NCI-H2081 (cell line): ENCODE measurements around the gene CNTLN.
"Not testable (repeated sequence)": the region's sequence is repeated elsewhere in the genome, so short reads cannot be mapped to it uniquely, and the experiment has no call there.

Experiments
- DNase-seq, 2 experiments: peaks; one replicate each; lab custom pipeline; 2025; lab: John Stamatoyannopoulos, UW

CNTLN gene

DNA sequence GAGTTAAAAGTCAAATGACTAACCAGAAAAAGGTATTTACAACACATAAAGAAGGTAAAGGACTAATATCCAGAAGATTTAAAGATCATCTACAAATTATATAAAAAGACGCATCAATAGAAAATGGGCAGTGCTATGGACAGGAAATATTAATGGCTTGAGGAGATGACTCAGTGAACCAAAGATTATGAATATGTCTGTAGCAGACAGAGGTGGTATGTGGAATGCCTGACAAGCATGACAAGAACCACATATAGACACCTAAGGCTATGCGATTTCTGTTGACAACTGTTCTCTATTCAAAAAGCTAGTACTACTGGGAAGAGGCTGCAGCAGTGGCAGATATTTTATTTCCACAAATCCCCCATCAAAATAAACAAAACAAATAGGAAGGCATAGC is 267.0 kb downstream of the CNTLN start:
- DNase-seq = no peak

- DNase-seq = peak; percentile 7 to 12
Observed at GRCh38 chr9:17402309-17402708, 267.5 kb downstream of the CNTLN start.

DNA sequence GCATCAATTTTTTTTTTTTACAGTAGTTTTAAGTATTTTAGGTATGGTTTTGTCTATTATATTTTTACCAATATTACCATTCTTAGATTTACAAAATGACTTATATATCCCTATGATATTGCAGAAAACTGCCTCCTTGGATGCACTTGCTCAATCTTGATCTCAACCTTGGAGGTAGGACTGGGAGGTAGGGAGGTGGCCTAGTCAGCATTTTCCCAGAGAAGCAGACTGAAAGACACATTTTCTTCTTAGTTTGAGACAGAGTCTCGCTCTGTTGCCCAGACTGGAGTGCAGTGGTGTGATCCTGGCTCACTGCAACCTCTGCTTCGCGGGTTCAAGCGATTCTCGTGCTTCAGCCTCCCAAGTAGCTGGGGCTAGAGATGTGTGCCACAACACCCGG is 268.7 kb downstream of the CNTLN start:
- DNase-seq = no peak

- DNase-seq = no peak
Observed at GRCh38 chr9:17414986-17415385, 280.1 kb downstream of the CNTLN start.

GRCh38 chr9:17422994-17423680 is 288.3 kb downstream of the CNTLN start:
- peak in 1 of 2 experiments; percentile 39 for DNase-seq

- DNase-seq = no peak
Observed at GRCh38 chr9:17423681-17424011, 288.8 kb downstream of the CNTLN start.

- DNase-seq = no peak
Observed at GRCh38 chr9:17425384-17425783, 290.5 kb downstream of the CNTLN start.

DNA sequence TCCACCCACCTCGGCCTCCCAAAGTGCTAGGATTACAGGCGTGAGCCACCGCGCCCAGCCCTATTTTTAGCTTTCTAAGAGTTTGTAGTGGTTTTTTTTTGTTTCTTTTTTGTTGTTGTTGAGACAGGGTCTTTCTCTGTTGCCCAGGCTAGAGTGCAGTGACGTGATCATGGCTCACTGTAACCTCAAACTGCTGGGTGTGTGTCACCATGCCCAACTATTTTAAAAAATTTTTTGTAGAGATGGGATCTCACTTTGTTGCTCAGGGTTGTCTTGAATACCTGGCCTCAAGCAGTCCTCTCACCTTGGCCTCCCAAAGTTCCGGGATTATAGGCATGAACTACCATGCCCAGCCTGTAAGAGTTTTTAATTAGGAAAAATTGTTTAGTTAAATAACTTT is 298.7 kb downstream of the CNTLN start:
- no peak for DNase-seq

GRCh38 chr9:17436854-17437253 is 302.0 kb downstream of the CNTLN start:
- no peak for DNase-seq

DNA sequence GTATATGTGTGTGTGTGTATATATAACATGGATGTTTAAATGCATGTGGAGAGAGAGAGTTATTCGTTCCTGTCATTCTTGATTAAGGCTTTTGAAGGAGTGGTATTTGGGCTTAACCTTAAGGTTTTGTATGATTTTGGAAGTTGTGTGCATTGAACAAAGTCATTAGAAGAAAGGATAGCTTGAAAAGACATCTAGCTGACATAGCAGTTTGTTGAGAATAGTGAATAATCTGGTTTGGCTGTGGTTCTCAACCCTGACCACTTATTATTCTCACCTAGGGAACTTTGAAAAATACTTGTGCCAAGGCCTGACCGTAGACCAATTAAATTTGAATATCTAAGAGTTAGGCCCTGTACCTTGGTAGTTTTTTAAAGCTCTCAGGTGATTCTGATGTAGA is 303.0 kb downstream of the CNTLN start:
- DNase-seq = no peak

- not testable (repeated sequence) for DNase-seq
Observed at GRCh38 chr9:17445126-17445525, 310.3 kb downstream of the CNTLN start.

DNA sequence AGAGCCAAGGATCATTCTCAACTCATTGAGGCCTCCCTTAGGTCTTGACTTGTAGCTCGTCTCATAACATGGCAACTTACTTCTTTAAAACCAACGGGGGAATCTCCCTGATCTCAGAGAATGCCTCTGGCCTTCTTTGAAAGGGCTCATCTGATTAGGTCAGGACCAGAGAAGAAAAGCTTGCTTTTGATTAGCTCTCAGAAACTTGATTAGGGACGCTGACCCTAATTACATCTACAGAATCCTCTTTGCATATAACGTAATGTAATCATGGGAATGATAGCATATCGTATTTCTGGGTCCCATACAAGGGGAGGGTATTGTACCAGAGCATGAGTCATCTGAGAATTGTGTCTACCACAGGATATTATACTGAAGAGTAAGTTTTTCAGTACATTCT is 318.9 kb downstream of the CNTLN start:
- DNase-seq = no peak

GRCh38 chr9:17462869-17463464 is 328.1 kb downstream of the CNTLN start:
- DNase-seq = peak; percentile 66 to 69

DNA sequence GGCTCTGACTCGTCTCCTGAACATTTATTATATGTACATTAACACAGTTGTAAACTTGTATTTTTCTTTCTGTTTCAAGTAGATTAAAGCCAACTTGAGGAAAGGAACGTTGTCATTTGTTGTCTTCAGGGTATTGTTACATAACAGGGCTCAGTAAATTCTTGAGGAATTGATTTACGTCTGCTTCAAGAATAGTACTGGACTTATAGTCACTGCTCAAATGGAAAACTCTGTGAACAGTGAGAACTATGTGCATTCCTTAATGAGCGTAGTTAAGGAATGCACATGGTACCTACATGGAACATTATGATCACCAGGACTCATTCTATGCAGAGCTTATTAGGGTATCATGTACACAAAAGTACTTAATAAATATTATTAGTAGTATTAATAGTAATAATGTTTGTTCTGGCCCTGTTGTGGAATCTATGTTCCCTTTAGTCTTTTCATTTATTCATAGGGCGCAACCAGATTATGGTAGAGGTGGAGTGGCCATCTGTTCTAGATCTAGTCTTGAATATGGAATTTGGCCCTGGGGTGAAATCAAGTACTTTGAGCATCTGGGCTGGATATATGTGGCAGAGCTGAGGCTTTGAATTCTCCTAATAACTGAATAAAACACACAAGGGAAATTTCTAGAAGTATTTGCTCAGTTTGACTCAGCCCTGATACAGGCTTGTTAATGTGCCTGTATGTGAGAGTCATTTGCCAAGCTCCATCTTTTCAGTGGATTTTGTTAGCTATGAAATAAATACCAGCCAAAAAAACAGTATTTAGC is 335.4 kb downstream of the CNTLN start:
- DNase-seq = no peak

DNA sequence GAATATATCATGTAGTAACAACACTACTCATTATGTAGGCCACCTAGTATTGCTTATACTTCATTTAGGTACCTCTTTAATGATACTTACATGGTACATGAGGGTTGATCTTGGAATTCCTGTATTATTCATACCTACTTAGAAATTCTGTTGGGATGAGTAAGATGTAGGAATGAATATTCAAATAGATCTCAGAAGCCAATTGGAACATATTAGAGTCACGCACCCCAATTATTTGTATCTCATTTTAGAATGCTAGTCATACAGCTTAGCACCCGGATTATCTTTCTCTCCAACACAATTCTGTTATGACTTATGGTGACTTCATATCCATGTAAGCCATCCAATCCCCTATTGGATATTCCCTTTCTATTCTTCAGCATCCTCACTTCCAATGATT is 337.3 kb downstream of the CNTLN start:
- no peak for DNase-seq

GRCh38 chr9:17476401-17476800 is 341.6 kb downstream of the CNTLN start:
- DNase-seq = no peak

GRCh38 chr9:17477816-17478215 is 343.0 kb downstream of the CNTLN start:
- no peak for DNase-seq

- DNase-seq = no peak
Observed at GRCh38 chr9:17480966-17481365, 346.1 kb downstream of the CNTLN start.

GRCh38 chr9:17481565-17481964 is 346.7 kb downstream of the CNTLN start:
- DNase-seq = no peak

DNA sequence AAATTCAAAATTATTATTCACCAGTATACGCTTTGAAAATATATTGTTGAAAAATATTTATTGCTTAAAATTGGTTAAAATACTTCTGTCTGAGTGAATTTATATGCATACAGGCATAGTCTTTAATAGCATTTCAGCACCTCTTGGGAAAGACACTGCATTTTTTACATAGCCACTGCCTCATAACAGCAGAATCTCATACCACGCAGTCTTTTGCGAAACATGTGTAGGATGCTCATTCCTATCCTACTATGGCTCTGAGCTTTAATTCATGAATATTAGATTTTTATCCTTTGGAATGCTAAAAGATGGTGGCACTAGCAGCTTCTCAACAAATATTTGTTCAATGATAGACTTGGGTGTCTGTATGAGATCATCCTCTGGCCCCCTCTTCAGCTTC is 350.1 kb downstream of the CNTLN start:
- DNase-seq = no peak

DNA sequence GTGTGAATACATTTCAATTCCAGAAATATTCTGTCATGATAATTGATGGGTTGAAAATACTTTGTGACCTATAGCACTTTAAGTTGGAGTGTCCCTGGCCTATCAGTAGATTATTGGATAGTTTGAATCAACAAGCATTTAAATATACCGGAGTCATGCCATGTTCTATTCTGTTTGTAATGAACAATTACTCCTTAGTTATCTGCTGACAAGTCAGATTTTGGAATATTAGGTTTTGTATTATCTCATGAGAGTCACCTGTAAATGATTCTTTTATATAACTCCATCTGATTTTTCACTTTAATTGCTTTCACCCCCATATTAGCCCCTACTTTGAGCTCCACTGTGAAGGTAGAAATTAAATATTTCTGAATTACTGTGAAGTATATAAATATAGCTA is 351.6 kb downstream of the CNTLN start:
- no peak for DNase-seq

GRCh38 chr9:17487467-17487866 is 352.6 kb downstream of the CNTLN start:
- DNase-seq = peak; percentile 17 to 48

DNA sequence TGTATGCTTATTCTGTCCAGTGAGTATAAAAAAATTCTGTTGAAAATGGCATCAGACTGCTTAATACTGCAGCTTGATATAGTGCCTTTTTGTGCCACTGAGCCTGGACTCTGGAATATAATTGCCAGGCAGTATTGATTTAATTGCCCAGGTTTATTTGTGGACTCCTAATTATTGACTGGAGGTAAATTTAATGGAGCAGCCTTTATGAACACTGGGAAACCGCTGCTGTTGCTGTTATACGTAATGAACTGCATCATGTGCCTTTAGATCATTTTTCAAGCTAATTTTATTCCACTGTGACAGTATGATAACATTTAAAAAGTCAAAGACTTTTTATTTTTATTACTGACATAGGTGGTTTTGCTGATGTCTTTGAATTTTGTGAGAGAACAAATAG is 353.8 kb downstream of the CNTLN start:
- DNase-seq = peak; percentile 66 to 87
